ENCODE results near the gene CDH11. TPM values are rescaled to one million over a fixed set of nuclear protein-coding genes. Genes with fewer than 3 reads are reported as not detected.

Gene CDH11
- total RNA-seq, 1 experiment from 2014 or later = 5.4 TPM

DNA sequence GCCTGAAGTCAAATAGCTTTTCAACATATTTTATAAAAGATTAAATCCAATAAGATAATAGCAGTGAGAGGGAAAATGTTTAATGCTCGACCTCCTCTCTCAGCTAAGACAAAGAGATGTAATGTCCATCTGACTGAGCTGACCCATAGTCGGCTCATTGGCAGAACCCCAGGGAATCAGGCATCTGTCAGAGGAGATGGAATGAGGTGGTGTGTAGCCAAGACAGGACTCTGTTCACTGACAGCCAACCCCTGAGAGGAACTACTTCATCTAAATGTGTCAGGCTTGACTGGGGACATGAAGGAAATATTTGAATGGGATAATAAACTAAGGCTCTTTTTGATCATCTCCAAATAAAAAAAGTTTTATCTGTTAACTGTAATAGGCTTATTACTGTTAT lies 188.0 kb downstream of the CDH11 start:
- no peak overlapping the region for H4K5ac ChIP-seq (ENCODE audit: insufficient read length, low read depth, low read length)
- H3K4ac ChIP-seq (ENCODE audit: low read depth, low read length) = no peak overlapping the region
- Mint-ChIP-seq H3K27me3 (ENCODE audit: low read depth) (no peaks in the 10 kb centered on the region; the same call in 1 of the 2 replicates), H3K36me3 (ENCODE audit: insufficient read depth in 1 of 3, low read depth in 3 of 3) (0 out of 7 replicates have a peak, but pooled peaks cover 0 to under 1% (median 0%) of the 10 kb centered on the region in 3 experiments), H3K4me1 (no peaks in the 10 kb centered on the region), H3K27ac (no peak overlapping the region), H3K9me3 (0 out of 5 replicates have a peak, but pooled peaks cover 0 to under 1% of the 10 kb centered on the region in 2 experiments), H3K4me3 (no peak overlapping the region)
- H3T11ph ChIP-seq (ENCODE audit: low read length) = no peak overlapping the region
- H3K79me1 ChIP-seq (ENCODE audit: insufficient read depth, low read depth, low read length, poor library complexity, severe bottlenecking) = no peaks in the 10 kb centered on the region
- H3K79me2 ChIP-seq (ENCODE audit: insufficient read depth, low read length) = no peaks in the 10 kb centered on the region
- H3K27ac ChIP-seq (ENCODE audit: insufficient read length, low read depth, low read length) = no peak overlapping the region
- H2AK5ac ChIP-seq (ENCODE audit: insufficient read length, low read length) = no peak overlapping the region
- TF ChIP-seq, protein P1, sequence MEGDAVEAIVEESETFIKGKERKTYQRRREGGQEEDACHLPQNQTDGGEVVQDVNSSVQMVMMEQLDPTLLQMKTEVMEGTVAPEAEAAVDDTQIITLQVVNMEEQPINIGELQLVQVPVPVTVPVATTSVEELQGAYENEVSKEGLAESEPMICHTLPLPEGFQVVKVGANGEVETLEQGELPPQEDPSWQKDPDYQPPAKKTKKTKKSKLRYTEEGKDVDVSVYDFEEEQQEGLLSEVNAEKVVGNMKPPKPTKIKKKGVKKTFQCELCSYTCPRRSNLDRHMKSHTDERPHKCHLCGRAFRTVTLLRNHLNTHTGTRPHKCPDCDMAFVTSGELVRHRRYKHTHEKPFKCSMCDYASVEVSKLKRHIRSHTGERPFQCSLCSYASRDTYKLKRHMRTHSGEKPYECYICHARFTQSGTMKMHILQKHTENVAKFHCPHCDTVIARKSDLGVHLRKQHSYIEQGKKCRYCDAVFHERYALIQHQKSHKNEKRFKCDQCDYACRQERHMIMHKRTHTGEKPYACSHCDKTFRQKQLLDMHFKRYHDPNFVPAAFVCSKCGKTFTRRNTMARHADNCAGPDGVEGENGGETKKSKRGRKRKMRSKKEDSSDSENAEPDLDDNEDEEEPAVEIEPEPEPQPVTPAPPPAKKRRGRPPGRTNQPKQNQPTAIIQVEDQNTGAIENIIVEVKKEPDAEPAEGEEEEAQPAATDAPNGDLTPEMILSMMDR (conservative IDR thresholded peaks at IDR 0.05) = no peak
- no peak overlapping the region for H2BK5ac ChIP-seq (ENCODE audit: insufficient read length, low read length)
- H2BK12ac ChIP-seq (ENCODE audit: insufficient read length, low read depth, low read length) = no peak overlapping the region
- no peaks in the 10 kb centered on the region for H3K23me2 ChIP-seq (ENCODE audit: insufficient read length, low read depth, low read length, poor library complexity, severe bottlenecking)
- no peak for DNase-seq
- no peak overlapping the region for H3K56ac ChIP-seq (ENCODE audit: insufficient read length, low read depth, low read length)
- no CpG with 5 or more reads among the region's 2 CpGs for WGBS (ENCODE audit: extremely low coverage, insufficient read length, low lambda C conversion rate)
- H2BK15ac ChIP-seq (ENCODE audit: low read depth, low read length) = no peak overlapping the region
- no peak overlapping the region for H3K23ac ChIP-seq (ENCODE audit: insufficient read length, low read depth, low read length)
- no peak overlapping the region for H4K8ac ChIP-seq (replicated peaks; ENCODE audit: insufficient read length, low read depth, low read length)
- no peaks in the 10 kb centered on the region for H3K27me3 ChIP-seq (ENCODE audit: insufficient read depth, low read length)
- no peak overlapping the region for H2AFZ ChIP-seq (ENCODE audit: low read length)
- no peak overlapping the region for H3K4me2 ChIP-seq (ENCODE audit: insufficient read depth, insufficient read length, low read length)
- H4K20me1 ChIP-seq (ENCODE audit: control insufficient read depth, insufficient read depth, insufficient read length) = no peaks in the 10 kb centered on the region
- H3K18ac ChIP-seq (ENCODE audit: insufficient read length, low read depth, low read length) = no peak overlapping the region
- no peak overlapping the region for H2BK120ac ChIP-seq (ENCODE audit: low read depth, low read length, poor library complexity, severe bottlenecking)
- no peaks in the 10 kb centered on the region for H3K9me3 ChIP-seq (ENCODE audit: control insufficient read depth, low read depth, low read length)
- H3K9ac ChIP-seq (ENCODE audit: extremely low read depth, insufficient read length, low read length) = no peak overlapping the region
- H4K91ac ChIP-seq (ENCODE audit: insufficient read length, low read depth, low read length) = no peak overlapping the region
- no peaks in the 10 kb centered on the region for H3K4me1 ChIP-seq (ENCODE audit: insufficient read depth, low read length)
- H2BK20ac ChIP-seq (ENCODE audit: low read depth, low read length, poor library complexity, severe bottlenecking) = no peak overlapping the region
- no peak overlapping the region for H3K14ac ChIP-seq (ENCODE audit: insufficient read depth, low read length)
